MM.1S (cell line): ENCODE measurements around the gene LDLRAD3.

Source experiments
- EZH2 ChIP-seq: fragments of 300-600 bp; sonication (generic); optimal IDR thresholded peaks from 2 replicates; pipeline ENCODE3; 2017; ENCODE audit warnings: low read depth, mild to moderate bottlenecking, antibody characterized with exemption, low read length, mixed read lengths
- TF ChIP-seq, protein P1 (sequence below): fragments of 300-600 bp; sonication (generic); IDR thresholded peaks from 2 replicates; pipeline ENCODE4 v1.5.1; 2016; ENCODE audit warnings: antibody characterized with exemption, low read length, mixed read lengths

DNA sequence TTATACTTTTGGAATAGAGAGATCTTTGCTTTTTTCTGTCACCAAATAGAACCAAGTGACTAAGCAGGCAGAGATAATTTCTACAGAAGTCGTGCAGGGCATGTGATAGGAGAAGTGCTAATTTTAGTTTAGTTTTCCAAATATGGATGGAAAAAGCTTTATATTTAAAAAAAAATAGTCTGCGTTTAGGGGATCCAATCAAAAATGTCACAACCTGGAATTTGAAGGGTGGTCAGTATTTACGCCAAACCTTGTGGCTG, 165.7 kb downstream of the LDLRAD3 start:
- no peak for TF ChIP-seq EZH2
- TF ChIP-seq, protein P1, sequence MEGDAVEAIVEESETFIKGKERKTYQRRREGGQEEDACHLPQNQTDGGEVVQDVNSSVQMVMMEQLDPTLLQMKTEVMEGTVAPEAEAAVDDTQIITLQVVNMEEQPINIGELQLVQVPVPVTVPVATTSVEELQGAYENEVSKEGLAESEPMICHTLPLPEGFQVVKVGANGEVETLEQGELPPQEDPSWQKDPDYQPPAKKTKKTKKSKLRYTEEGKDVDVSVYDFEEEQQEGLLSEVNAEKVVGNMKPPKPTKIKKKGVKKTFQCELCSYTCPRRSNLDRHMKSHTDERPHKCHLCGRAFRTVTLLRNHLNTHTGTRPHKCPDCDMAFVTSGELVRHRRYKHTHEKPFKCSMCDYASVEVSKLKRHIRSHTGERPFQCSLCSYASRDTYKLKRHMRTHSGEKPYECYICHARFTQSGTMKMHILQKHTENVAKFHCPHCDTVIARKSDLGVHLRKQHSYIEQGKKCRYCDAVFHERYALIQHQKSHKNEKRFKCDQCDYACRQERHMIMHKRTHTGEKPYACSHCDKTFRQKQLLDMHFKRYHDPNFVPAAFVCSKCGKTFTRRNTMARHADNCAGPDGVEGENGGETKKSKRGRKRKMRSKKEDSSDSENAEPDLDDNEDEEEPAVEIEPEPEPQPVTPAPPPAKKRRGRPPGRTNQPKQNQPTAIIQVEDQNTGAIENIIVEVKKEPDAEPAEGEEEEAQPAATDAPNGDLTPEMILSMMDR = no peak
